Neural progenitor cell (in vitro differentiated cells): ENCODE data around the gene UBE2B. TPM values are rescaled to one million over a fixed set of nuclear protein-coding genes. Genes with fewer than 3 reads are reported as not detected.

Experiments
- DNase-seq: peaks from one replicate; pipeline ENCODE4 v3.0.0-alpha.2; 2016; ENCODE audit warnings: low spot score
- H2AFZ ChIP-seq: fragments of 200-600 bp; sonication (generic); replicated peaks from 2 replicates; pipeline ENCODE4 v1.6.1; 2016; ENCODE audit warnings: antibody characterized with exemption
- H3F3A ChIP-seq: fragments of 200-600 bp; sonication (generic); 2 replicates; pipeline ENCODE4 v1.6.1; 2016; ENCODE audit warnings: antibody characterized with exemption, low read depth
- H3K27ac ChIP-seq: fragments of 200-600 bp; sonication (generic); 2 replicates; pipeline ENCODE4 v1.5.1; 2016; ENCODE audit warnings: mild to moderate bottlenecking
- H3K27me3 ChIP-seq: fragments of 200-600 bp; sonication (generic); 2 replicates; pipeline ENCODE4 v1.6.1; 2016; ENCODE audit warnings: mild to moderate bottlenecking, moderate library complexity
- H3K36me3 ChIP-seq: fragments of 200-600 bp; sonication (generic); 2 replicates; pipeline ENCODE4 v1.5.1; 2016
- H3K4me1 ChIP-seq: fragments of 200-600 bp; sonication (generic); 2 replicates; pipeline ENCODE4 v1.6.1; 2016; ENCODE audit warnings: mixed run types
- H3K4me2 ChIP-seq: fragments of 200-600 bp; sonication (generic); 2 replicates; pipeline ENCODE4 v1.6.1; 2016
- H3K4me3 ChIP-seq: fragments of 200-600 bp; sonication (generic); 2 replicates; pipeline ENCODE4 v1.5.1; 2016
- H3K79me2 ChIP-seq: fragments of 200-600 bp; sonication (generic); 2 replicates; pipeline ENCODE4 v1.6.1; 2016; ENCODE audit warnings: low read depth
- H3K9ac ChIP-seq: fragments of 200-600 bp; sonication (generic); 2 replicates; pipeline ENCODE4 v1.6.1; 2016
- H3K9me3 ChIP-seq: fragments of 200-600 bp; sonication (generic); 2 replicates; pipeline ENCODE4 v1.5.1; 2016; ENCODE audit warnings: low read depth
- H4K20me1 ChIP-seq: fragments of 200-600 bp; sonication (generic); 2 replicates; pipeline ENCODE4 v1.6.1; 2016; ENCODE audit warnings: low read depth
- H3K27ac Mint-ChIP-seq: 3 replicates; pipeline ENCODE4 v1.8.0; 2021; ENCODE audit warnings: mixed read lengths
- H3K27me3 Mint-ChIP-seq: 2 replicates; pipeline ENCODE4 v1.8.0; 2022; ENCODE audit warnings: low read depth, mild to moderate bottlenecking, inconsistent platforms, moderate library complexity, mixed read lengths; ENCODE audit not compliant: insufficient read depth
- H3K36me3 Mint-ChIP-seq: 3 replicates; pipeline ENCODE4 v1.8.0; 2021; ENCODE audit warnings: mixed read lengths
- H3K4me1 Mint-ChIP-seq: 3 replicates; pipeline ENCODE4 v1.8.0; 2021; ENCODE audit warnings: mixed read lengths
- H3K4me3 Mint-ChIP-seq: 3 replicates; pipeline ENCODE4 v1.8.0; 2021; ENCODE audit warnings: mild to moderate bottlenecking, moderate library complexity, mixed read lengths
- H3K9me3 Mint-ChIP-seq: 3 replicates; pipeline ENCODE4 v1.8.0; 2020; ENCODE audit warnings: mixed read lengths
- CTCF ChIP-seq: fragments of 200-600 bp; sonication (generic); IDR thresholded peaks from 2 replicates; pipeline ENCODE4 v1.5.1; 2017; ENCODE audit warnings: antibody characterized with exemption, mild to moderate bottlenecking
- EZH2 ChIP-seq: fragments of 200-600 bp; sonication (generic); IDR thresholded peaks from 2 replicates; pipeline ENCODE4 v1.6.1; 2017; ENCODE audit warnings: antibody characterized with exemption, mild to moderate bottlenecking, moderate library complexity
- EZH2phosphoT487 ChIP-seq: fragments of 200-600 bp; sonication (generic); IDR thresholded peaks from 2 replicates; pipeline ENCODE4 v1.6.1; 2017; ENCODE audit warnings: antibody characterized with exemption
- total RNA-seq: library from RNA; depleted of rRNA; stranded (reverse); fragments of >200 nt; gene quantifications from 2 replicates; pipeline ENCODE4 v1.2.3, GENCODE V29; 2015; ENCODE audit warnings: low replicate concordance

Gene UBE2B
- total RNA-seq, 1 donor from 2014 or later = 72.4 TPM

DNA sequence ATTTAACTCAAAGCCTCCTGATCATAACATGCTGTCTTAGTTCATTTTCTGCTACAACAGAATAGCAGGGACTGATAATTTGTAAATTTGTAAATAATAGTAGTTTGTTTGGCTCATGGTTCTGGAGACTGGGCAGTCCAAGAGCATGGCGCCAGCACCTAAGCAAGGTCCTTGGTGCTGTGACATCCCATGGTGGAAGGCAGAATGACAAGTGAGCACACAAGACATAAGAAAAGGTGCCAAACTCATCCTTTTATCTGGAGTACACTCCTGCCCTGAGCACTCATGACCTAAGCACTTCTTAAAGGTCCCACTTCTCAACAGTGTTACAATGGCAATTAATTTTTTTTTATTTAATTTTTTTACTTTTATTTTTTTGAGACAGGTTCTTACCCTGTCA, 16.1 kb downstream of the UBE2B start:
- TF ChIP-seq CTCF = no peak
- no peak for TF ChIP-seq EZH2
- no peak for TF ChIP-seq EZH2phosphoT487
- H3K4me1 Mint-ChIP-seq = no peaks in the 10 kb centered on the region
- no peak overlapping the region for H3K4me2 ChIP-seq
- DNase-seq = no peak
- no peak overlapping the region for H3K9ac ChIP-seq
- H3K4me3 ChIP-seq = no peak overlapping the region
- H3K79me2 ChIP-seq = peaks cover 16% of the 10 kb centered on the region
- peaks cover 6% of the 10 kb centered on the region for H4K20me1 ChIP-seq
- no peak overlapping the region for H3K27ac Mint-ChIP-seq
- peaks cover 22% of the 10 kb centered on the region for H3K36me3 Mint-ChIP-seq
- no peaks in the 10 kb centered on the region for H3K4me1 ChIP-seq
- no peaks in the 10 kb centered on the region for H3K9me3 ChIP-seq
- H3K36me3 ChIP-seq = peaks cover 22% of the 10 kb centered on the region
- peaks cover 4% of the 10 kb centered on the region for H3F3A ChIP-seq
- H3K9me3 Mint-ChIP-seq = no peaks in the 10 kb centered on the region
- H2AFZ ChIP-seq = no peak overlapping the region
- H3K27ac ChIP-seq = no peak overlapping the region
- H3K27me3 Mint-ChIP-seq = peaks cover 2% of the 10 kb centered on the region
- no peaks in the 10 kb centered on the region for H3K27me3 ChIP-seq
- no peak overlapping the region for H3K4me3 Mint-ChIP-seq

GRCh38 chr5:134392301-134392700, 20.9 kb downstream of the UBE2B start:
- no peak overlapping the region for H3K27ac ChIP-seq
- H3F3A ChIP-seq = peaks cover 4% of the 10 kb centered on the region
- peaks cover 1% of the 10 kb centered on the region for H3K27me3 Mint-ChIP-seq
- no peaks in the 10 kb centered on the region for H3K9me3 Mint-ChIP-seq
- H3K4me3 Mint-ChIP-seq = no peak overlapping the region
- DNase-seq = no peak
- H3K4me2 ChIP-seq = no peak overlapping the region
- H3K9ac ChIP-seq = no peak overlapping the region
- no peaks in the 10 kb centered on the region for H3K4me1 ChIP-seq
- no peak overlapping the region for H3K4me3 ChIP-seq
- no peak overlapping the region for H3K27ac Mint-ChIP-seq
- no peak overlapping the region for H2AFZ ChIP-seq
- H4K20me1 ChIP-seq = peaks cover 15% of the 10 kb centered on the region
- H3K36me3 Mint-ChIP-seq = peaks cover 27% of the 10 kb centered on the region
- peaks cover 7% of the 10 kb centered on the region for H3K36me3 ChIP-seq
- no peaks in the 10 kb centered on the region for H3K27me3 ChIP-seq
- H3K4me1 Mint-ChIP-seq = no peaks in the 10 kb centered on the region
- H3K79me2 ChIP-seq = no peaks in the 10 kb centered on the region
- no peaks in the 10 kb centered on the region for H3K9me3 ChIP-seq
- TF ChIP-seq EZH2 (no peak), CTCF (no peak), EZH2phosphoT487 (no peak)

GRCh38 chr5:134394932-134395331, 23.6 kb downstream of the UBE2B start:
- Mint-ChIP-seq H3K27me3 (no peaks in the 10 kb centered on the region), H3K4me1 (no peaks in the 10 kb centered on the region), H3K36me3 (peaks cover 26% of the 10 kb centered on the region), H3K4me3 (no peak overlapping the region), H3K27ac (no peak overlapping the region), H3K9me3 (no peaks in the 10 kb centered on the region)
- Histone ChIP-seq H3K27ac (no peak overlapping the region), H3K9me3 (no peaks in the 10 kb centered on the region), H3K79me2 (no peaks in the 10 kb centered on the region), H3K27me3 (no peaks in the 10 kb centered on the region), H2AFZ (no peak overlapping the region), H3F3A (peaks cover 5% of the 10 kb centered on the region), H3K4me2 (no peak overlapping the region), H3K36me3 (peaks cover 7% of the 10 kb centered on the region), H3K4me1 (no peaks in the 10 kb centered on the region), H3K9ac (no peak overlapping the region), H3K4me3 (no peak overlapping the region), H4K20me1 (peaks cover 15% of the 10 kb centered on the region)
- DNase-seq = no peak
- TF ChIP-seq EZH2 (no peak), CTCF (no peak), EZH2phosphoT487 (no peak)
